ENCODE measurements around the gene PRUNE2. TPM values are rescaled to one million over a fixed set of nuclear protein-coding genes. Genes with fewer than 3 reads are reported as not detected.

The PRUNE2 gene
- total RNA-seq, 2 donors from 2014 or later = 0.45 to 0.57 TPM

DNA sequence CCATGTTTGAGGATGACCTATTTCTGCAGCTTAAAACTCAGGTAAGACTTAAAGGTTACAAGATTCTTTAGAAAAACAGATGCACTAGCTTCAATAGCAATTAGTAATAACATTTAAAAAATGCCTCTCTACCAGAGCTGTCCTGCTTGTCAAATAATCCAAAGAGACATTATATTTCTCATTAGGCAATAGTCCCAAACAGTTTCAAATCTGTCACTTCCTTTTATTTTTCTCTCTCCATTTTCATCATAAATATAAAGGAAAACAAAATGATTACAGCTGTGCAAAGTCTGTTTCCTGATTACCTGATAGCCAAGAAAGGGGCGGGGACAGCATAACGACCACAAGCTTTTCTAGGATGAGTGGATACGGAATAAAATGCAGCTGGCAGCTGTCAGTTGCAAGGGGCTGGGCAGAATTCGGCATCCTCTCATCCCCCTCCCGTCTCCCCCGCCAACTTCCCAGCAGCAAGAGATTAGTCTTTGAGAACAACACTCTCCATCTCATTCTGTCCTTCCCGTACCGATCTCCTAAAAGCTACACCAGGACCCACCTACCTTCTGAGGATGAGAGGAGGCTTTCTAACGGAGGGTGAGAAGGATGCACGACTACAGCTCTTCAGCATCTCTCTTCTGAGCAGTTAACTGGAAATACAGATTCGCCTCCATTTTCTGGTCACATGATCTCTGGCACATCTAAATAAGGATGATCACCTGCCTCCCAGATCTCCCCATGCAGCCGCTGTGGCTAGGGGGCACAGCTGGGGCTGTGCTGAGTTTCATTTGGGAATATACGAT is 214.2 kb downstream of the PRUNE2 start:
- H3K27ac Mint-ChIP-seq = peak overlapping the region in 1 of 2 donors; percentile 24
- peak overlapping the region; percentile 16 for H3K4me3 Mint-ChIP-seq
- ATAC-seq = no peak
- H3K27me3 Mint-ChIP-seq = peaks cover 26 to 37% of the 10 kb centered on the region in 2 donors
- H3K9me3 Mint-ChIP-seq = no peaks in the 10 kb centered on the region
- DNase-seq (ENCODE audit: low spot score) = no peak
- H3K36me3 Mint-ChIP-seq = no peaks in the 10 kb centered on the region
- peaks cover 24 to 28% of the 10 kb centered on the region in 2 donors for H3K4me1 Mint-ChIP-seq (ENCODE audit: low read depth in 2 of 2)

DNA sequence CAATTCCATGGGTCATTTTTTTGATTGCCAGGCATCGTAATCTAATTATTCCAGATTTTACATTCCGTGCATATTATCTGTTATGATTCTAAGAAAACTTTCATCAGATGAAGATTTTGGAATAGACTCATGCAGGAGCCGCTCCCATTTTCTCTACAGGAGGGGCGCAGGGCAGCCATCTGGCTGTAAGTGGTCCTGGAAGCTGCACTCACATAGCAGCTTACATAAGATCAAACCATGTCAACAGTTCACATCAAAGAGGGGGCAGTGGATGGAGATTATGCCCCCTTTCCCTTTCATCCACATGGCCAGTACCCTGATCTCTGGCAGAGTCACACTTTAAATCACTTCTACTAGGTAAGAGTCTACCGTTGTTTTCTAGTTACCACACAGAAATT is 214.9 kb downstream of the PRUNE2 start:
- no peaks in the 10 kb centered on the region for H3K9me3 Mint-ChIP-seq
- no peak for DNase-seq (ENCODE audit: low spot score)
- H3K27me3 Mint-ChIP-seq = peaks cover 26 to 30% of the 10 kb centered on the region in 2 donors
- H3K36me3 Mint-ChIP-seq = no peaks in the 10 kb centered on the region
- H3K27ac Mint-ChIP-seq = no peak overlapping the region
- peaks cover 24 to 28% of the 10 kb centered on the region in 2 donors for H3K4me1 Mint-ChIP-seq (ENCODE audit: low read depth in 2 of 2)
- no peak for ATAC-seq
- H3K4me3 Mint-ChIP-seq = no peak overlapping the region

DNA sequence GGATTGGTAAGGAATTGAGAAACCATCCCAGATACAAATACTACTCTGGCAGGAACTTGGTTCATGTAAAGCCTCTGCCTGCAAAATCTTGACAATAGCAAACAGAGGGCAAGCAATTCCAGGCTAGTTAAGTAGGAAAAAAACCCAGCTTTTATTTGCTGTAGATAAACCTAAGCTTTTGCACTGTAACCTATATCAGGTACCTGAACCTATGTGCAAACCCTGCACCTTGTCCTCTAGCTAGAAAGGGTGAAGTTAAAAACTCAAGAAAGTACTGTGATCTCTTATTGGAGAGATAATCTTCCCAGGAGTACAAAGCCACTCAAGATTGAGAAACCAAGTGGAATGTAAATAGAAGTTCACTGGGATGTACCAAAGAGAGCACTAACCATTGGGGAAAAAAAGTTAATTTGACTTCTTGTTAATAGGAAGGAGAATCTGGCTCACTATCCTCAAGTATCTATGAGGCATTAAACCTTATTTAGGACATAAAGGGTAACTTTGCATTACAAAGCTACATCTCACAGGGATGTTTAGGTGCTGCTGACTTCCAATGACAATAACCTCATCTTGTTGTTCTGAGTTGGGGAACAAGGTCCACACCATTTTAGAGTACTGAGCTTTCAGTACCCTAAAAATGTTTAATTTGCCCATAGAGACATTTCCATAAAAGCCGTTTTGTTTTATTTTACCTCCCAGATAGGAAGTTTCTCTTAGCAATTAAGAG is 215.5 kb downstream of the PRUNE2 start:
- peaks cover 24 to 28% of the 10 kb centered on the region in 2 donors for H3K4me1 Mint-ChIP-seq (ENCODE audit: low read depth in 2 of 2)
- no peak overlapping the region for H3K27ac Mint-ChIP-seq
- ATAC-seq (no peak), DNase-seq (ENCODE audit: low spot score) (no peak)
- peaks cover 23 to 24% of the 10 kb centered on the region in 2 donors for H3K27me3 Mint-ChIP-seq
- H3K4me3 Mint-ChIP-seq = no peak overlapping the region
- H3K9me3 Mint-ChIP-seq = no peaks in the 10 kb centered on the region
- no peaks in the 10 kb centered on the region for H3K36me3 Mint-ChIP-seq

DNA sequence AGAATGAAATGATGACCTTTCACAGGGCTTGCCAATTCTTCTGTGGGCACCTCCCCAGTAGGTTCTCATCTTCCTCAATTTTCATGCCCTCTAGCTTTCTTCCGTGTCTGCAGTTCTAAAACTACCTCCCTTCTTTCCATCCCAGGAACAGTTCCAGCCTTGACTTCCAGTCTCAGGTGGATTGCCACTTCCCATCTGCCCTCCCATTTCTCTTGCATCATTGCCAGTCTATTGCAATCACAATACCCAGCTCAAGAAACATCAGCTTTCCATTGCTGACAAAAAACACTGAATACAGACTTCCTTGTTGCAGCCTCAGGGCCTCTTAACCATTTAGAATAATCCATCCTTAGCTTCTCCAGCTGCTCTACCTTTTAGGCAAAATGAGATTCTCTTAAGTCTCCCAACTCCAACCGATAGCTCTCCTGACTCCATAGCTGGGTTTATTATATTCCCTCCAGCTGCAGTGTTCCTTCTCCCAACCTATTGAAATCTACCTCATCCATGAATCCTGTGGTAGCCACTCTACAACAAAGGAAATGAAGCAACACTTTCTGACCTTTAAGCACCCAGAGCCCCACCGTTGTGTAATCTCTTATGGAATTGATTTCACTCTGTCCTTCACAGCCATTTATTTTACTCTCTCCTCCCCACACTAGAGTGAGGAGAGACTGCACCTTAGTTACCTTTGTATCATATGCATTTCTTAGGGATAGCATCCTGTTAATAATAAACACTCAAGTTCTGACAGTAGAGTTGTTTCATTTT is 217.3 kb downstream of the PRUNE2 start:
- Mint-ChIP-seq H3K9me3 (no peaks in the 10 kb centered on the region), H3K4me1 (ENCODE audit: low read depth in 2 of 2) (peaks cover 24 to 28% of the 10 kb centered on the region in 2 donors), H3K4me3 (peak overlapping the region; percentile 8), H3K27me3 (peaks cover 21% of the 10 kb centered on the region in 2 donors), H3K36me3 (no peaks in the 10 kb centered on the region), H3K27ac (peak overlapping the region; percentile 19 to 68)
- DNase-seq (ENCODE audit: low spot score) (no peak), ATAC-seq (no peak)

DNA sequence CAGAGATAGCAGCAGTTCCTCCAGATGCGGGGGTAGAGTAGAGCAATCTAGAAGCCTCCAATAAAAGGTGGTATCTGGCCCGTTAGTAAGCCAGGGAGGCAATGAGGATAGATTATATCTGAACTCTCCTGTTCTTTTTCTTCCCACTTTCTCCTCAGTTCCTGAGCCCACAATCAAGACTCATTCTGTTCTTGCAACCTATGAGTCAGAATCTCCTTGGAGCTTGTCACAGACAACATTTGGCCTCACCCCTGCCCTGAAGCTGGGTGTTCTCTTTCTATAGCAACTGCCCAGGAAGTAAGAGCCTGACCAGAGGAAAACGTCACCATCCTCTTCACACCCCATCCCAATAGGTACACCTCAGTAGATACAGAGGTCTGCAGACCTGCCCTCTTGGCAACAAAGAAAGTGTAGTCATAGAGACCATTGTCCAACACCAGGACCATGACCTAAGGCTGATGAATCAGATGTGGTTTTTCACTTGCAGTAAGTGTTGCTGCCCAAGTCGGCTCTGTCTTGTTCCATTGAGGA is 218.0 kb downstream of the PRUNE2 start:
- H3K4me3 Mint-ChIP-seq = peak overlapping the region; percentile 21
- ATAC-seq = peak; percentile 94 to 95
- H3K27ac Mint-ChIP-seq = peak overlapping the region; percentile 19 to 68

DNA sequence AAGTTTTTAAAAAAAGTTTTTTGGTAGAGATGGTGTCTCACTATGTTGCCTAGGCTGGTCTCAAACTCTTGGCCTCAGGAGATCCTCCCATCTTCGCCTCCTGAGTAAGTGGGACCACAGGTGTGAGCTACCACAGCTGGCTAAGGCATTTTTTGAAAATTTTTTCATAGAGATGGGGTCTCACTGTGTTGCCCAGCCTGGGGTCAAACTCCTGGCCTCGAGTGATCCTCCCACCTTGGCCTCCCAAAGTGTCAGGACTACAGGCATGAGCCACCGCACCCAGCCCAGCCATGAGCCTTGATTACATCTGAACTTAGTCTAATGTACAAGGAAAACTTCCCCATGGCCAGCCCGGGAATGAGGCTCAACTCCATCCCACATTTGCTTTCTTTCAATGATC is 219.2 kb downstream of the PRUNE2 start:
- Mint-ChIP-seq H3K4me3 (no peak overlapping the region), H3K36me3 (no peaks in the 10 kb centered on the region), H3K9me3 (no peaks in the 10 kb centered on the region), H3K4me1 (ENCODE audit: low read depth in 2 of 2) (peaks cover 20 to 22% of the 10 kb centered on the region in 2 donors), H3K27me3 (peaks cover 12% of the 10 kb centered on the region in 2 donors), H3K27ac (peak overlapping the region in 1 of 2 donors; percentile 68)
- DNase-seq (ENCODE audit: low spot score) (no peak), ATAC-seq (no peak)

More for the DNA sequence above, 218.0 kb downstream of the PRUNE2 start:
- peak; percentile 64 for DNase-seq (ENCODE audit: low spot score)
- H3K27me3 Mint-ChIP-seq = peaks cover 21% of the 10 kb centered on the region in 2 donors
- H3K4me1 Mint-ChIP-seq (ENCODE audit: low read depth in 2 of 2) = peaks cover 24 to 28% of the 10 kb centered on the region in 2 donors
- no peaks in the 10 kb centered on the region for H3K36me3 Mint-ChIP-seq
- H3K9me3 Mint-ChIP-seq = no peaks in the 10 kb centered on the region

DNA sequence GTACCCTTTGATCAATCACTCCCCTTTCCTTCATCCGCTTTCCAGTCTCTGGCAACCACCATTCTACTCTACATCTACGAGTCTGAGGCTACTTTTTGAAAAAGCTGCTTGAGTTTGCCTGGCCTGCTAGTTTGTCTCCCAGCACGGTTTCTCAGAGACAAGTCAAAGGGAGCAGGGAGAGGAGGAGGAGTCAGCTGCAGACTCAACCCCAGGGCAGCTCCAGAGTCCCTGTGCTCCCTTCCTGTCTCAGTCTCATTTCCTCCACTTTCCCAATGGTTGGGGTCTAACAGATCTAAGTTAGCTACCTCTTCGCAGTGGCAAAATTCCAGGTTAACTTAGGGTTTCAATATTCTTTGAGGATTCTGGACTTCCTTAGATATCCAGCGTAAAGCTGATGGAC is 221.7 kb downstream of the PRUNE2 start:
- no peak for DNase-seq (ENCODE audit: low spot score)
- H3K4me3 Mint-ChIP-seq = no peak overlapping the region
- H3K27me3 Mint-ChIP-seq = peaks cover 0 to 10% of the 10 kb centered on the region in 2 donors
- peaks cover 25 to 30% of the 10 kb centered on the region in 2 donors for H3K4me1 Mint-ChIP-seq (ENCODE audit: low read depth in 2 of 2)
- H3K9me3 Mint-ChIP-seq = no peaks in the 10 kb centered on the region
- no peaks in the 10 kb centered on the region for H3K36me3 Mint-ChIP-seq
- ATAC-seq = no peak
- no peak overlapping the region for H3K27ac Mint-ChIP-seq

DNA sequence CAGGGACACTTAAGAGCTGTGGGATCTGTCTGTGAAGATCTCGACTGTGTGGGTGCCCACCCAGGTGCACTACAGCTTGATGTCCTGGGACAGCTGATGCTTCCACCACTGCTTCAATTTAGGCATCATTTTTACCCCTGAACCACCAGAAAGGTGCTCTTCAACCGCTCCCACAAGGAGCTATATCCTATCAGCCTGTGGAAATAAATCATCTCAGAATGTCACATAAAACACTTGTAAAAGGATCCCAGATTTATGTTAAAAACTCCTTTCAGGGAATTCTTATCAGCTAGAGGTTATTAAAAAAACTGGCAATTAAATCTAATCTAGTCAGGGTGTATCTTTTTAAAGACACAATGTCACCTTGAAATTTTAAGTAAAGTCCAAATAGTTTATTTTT is 224.4 kb downstream of the PRUNE2 start:
- no peak overlapping the region for H3K27ac Mint-ChIP-seq
- no peaks in the 10 kb centered on the region for H3K9me3 Mint-ChIP-seq
- H3K4me3 Mint-ChIP-seq = no peak overlapping the region
- peaks cover 0 to 5% of the 10 kb centered on the region in 2 donors for H3K27me3 Mint-ChIP-seq
- H3K36me3 Mint-ChIP-seq = no peaks in the 10 kb centered on the region
- H3K4me1 Mint-ChIP-seq (ENCODE audit: low read depth in 2 of 2) = peaks cover 8 to 10% of the 10 kb centered on the region in 2 donors
- ATAC-seq = no peak
- DNase-seq (ENCODE audit: low spot score) = no peak

DNA sequence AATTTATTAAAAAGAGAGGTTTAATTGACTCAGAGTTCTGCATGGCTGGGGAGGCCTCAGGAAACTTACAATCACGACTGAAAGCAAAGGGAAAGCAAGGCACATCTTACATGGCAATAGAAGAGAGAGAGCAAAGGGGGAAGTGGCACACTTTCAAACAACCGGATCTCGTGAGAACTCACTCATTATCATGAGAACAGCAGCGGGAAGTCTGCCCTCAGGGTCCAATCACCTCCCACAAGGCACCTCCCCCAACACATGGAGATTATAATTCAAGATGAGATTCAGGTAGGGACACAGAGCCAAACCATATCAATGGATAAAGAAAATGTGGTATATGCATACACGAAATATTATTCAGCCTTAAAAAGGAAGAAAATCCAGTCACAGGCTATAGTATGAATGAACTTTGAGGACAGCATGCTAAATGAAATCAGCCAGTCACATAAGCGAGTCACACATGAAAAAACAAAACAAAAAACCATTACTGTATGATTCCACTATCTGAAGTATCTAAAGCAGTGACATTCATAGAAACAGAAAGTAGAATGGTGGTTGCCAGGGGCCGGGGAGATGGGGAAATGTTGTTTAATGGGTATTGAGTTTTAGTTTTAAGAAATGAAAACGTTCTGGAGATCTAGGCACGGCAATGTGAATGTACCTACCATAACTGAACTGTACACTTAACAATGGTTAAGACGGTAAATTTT is 225.0 kb downstream of the PRUNE2 start:
- Mint-ChIP-seq H3K36me3 (no peaks in the 10 kb centered on the region), H3K27ac (no peak overlapping the region), H3K27me3 (peaks cover 0 to 5% of the 10 kb centered on the region in 2 donors), H3K9me3 (no peaks in the 10 kb centered on the region), H3K4me1 (ENCODE audit: low read depth in 2 of 2) (peaks cover 8 to 10% of the 10 kb centered on the region in 2 donors), H3K4me3 (no peak overlapping the region)
- ATAC-seq (peak in 1 of 2 donors; percentile 67), DNase-seq (ENCODE audit: low spot score) (no peak)

DNA sequence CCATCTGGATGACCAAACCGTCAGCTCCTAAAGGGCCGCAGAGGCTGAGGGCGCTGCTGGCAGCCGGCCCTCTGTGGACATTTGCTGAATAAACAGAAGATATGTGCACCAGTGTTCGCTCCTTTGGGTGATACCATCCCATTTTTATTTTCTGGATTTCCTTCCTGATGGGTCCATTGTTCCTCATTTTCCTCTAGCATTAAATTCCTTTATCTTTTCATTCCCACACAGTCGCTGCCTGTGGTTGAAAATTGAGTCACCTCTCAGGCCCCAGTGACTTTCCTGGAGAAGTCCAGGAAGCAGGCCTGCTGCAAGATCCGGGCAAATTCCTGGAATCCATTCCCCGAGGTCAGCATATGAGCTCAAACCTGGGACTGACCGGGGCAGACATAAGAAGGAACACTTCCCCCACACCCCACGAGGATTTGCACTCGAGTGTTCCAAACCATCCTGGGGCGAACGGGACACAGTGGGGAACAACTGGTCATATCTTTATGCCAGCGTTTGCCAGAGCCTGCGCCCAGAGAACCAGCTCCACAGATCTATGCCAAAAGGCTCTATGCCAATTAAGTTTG is 228.3 kb downstream of the PRUNE2 start:
- no peak for DNase-seq (ENCODE audit: low spot score)
- H3K36me3 Mint-ChIP-seq = no peaks in the 10 kb centered on the region
- H3K9me3 Mint-ChIP-seq = no peaks in the 10 kb centered on the region
- H3K4me3 Mint-ChIP-seq = no peak overlapping the region
- no peak overlapping the region for H3K27ac Mint-ChIP-seq
- H3K27me3 Mint-ChIP-seq = peaks cover 0 to 5% of the 10 kb centered on the region in 2 donors
- ATAC-seq = no peak
- H3K4me1 Mint-ChIP-seq (ENCODE audit: low read depth in 2 of 2) = peaks cover 8 to 10% of the 10 kb centered on the region in 2 donors

DNA sequence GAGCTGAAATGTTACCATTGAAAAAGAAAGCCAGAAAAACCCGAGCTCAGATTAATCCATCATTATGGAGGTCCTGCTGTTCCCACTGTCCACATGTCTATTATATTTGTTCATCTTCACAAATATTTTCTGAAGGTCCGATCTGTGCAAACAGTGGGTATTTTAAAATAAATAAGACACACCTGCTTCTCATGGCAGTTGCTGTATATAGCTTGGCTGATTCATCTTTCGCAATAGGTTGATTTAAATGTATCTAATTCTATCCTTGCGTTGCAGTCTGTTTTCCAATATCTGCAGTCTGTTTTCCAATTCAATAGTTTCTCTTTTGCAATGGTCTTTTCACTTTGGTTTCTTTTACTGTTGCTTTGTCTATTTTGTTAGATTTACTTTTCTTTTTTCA is 229.1 kb downstream of the PRUNE2 start:
- H3K27me3 Mint-ChIP-seq = peaks cover 0 to 5% of the 10 kb centered on the region in 2 donors
- no peaks in the 10 kb centered on the region for H3K9me3 Mint-ChIP-seq
- no peak overlapping the region for H3K4me3 Mint-ChIP-seq
- ATAC-seq (no peak), DNase-seq (ENCODE audit: low spot score) (no peak)
- peaks cover 8 to 10% of the 10 kb centered on the region in 2 donors for H3K4me1 Mint-ChIP-seq (ENCODE audit: low read depth in 2 of 2)
- no peak overlapping the region for H3K27ac Mint-ChIP-seq
- no peaks in the 10 kb centered on the region for H3K36me3 Mint-ChIP-seq

DNA sequence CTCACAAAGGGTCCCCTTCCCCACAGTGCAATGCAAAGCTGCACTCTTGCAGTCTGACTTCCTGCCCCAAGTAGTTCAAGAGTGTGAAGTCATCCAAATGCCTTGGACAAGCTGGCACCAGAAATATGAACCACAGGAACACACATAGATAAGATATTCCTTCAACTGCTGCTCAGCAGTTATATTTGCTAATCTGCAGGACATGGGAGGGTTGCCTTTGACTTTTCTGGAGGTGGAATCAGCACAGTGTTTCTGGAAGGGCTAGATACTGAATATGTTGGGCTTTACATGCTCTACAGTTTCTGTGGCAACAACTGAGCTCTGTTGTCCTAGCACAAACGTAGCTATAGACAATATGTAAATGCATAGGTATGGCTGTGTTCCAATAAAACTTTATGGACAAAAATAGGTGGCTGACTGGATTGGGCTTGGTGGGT is 238.4 kb downstream of the PRUNE2 start:
- no peak overlapping the region for H3K27ac Mint-ChIP-seq
- H3K9me3 Mint-ChIP-seq = no peaks in the 10 kb centered on the region
- no peak for ATAC-seq
- H3K36me3 Mint-ChIP-seq = no peaks in the 10 kb centered on the region
- peaks cover 0 to 5% of the 10 kb centered on the region in 2 donors for H3K27me3 Mint-ChIP-seq
- peaks cover 8 to 13% of the 10 kb centered on the region in 2 donors for H3K4me1 Mint-ChIP-seq (ENCODE audit: low read depth in 2 of 2)
- no peak overlapping the region for H3K4me3 Mint-ChIP-seq
- DNase-seq (ENCODE audit: low spot score) = no peak

All from natural killer cell treated with Interleukin-12 subunit alpha and Interleukin-12 subunit beta and Interleukin-15 and Interleukin-18, amount 100 ng/mL, for 72 hours (primary cell).